Measurements from ENCODE around the gene PAX2.

PAX2 gene

DNA sequence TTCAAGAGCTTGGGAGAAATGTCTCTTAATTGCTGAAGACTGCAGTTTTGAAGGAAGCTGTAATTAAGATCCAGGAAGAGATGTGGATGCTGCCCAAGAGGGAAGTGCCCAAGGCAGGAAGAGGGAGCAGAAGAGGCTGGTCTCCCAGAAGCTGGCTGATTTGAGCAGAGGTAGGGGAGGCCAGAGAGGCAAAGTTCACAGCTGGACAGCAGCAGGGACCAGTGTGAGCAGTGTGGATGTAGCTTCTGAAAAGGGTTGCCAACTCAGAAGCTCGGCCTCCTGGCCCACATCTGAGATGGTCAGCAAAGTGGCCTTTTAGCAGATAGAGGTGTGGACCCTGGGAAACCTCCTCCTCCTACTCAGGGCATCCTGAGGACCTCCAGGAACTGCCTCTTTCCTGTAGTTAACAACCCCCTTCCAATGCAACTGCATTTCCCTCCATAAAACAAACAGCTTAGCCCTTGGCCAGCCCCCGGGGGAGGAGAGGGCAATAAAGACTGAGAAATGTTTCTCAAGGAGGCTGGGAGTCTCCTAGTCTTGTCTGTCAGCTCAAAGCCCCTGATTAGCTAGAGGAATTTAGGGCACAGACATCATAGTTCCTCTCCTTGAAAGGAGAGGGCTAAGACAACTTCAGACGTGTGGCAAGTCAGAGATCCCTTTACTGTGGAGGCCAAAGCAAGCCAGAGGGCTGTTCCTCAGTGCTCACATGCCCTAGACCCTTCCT, 69.5 kb downstream of the PAX2 start:
- TF ChIP-seq, protein P1, sequence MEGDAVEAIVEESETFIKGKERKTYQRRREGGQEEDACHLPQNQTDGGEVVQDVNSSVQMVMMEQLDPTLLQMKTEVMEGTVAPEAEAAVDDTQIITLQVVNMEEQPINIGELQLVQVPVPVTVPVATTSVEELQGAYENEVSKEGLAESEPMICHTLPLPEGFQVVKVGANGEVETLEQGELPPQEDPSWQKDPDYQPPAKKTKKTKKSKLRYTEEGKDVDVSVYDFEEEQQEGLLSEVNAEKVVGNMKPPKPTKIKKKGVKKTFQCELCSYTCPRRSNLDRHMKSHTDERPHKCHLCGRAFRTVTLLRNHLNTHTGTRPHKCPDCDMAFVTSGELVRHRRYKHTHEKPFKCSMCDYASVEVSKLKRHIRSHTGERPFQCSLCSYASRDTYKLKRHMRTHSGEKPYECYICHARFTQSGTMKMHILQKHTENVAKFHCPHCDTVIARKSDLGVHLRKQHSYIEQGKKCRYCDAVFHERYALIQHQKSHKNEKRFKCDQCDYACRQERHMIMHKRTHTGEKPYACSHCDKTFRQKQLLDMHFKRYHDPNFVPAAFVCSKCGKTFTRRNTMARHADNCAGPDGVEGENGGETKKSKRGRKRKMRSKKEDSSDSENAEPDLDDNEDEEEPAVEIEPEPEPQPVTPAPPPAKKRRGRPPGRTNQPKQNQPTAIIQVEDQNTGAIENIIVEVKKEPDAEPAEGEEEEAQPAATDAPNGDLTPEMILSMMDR (IDR thresholded peaks at IDR 0.05; ENCODE audit: insufficient read depth, low read length, poor library complexity, severe bottlenecking): no peak
- no peak for TF ChIP-seq EZH2phosphoT487 (conservative IDR thresholded peaks at IDR 0.05; ENCODE audit: low read length)
- Histone ChIP-seq H3K9me2 (replicated peaks; ENCODE audit: insufficient read depth, low read length) (no peaks in the 10 kb centered on the region), H3K79me2 (ENCODE audit: insufficient read depth, low read length) (no peaks in the 10 kb centered on the region), H3K4me2 (ENCODE audit: low read depth, low read length, poor library complexity, severe bottlenecking) (no peak overlapping the region), H3K4me3 (ENCODE audit: insufficient read depth, low read length, poor library complexity, severe bottlenecking) (no peak overlapping the region), H3K36me3 (ENCODE audit: low read length) (no peaks in the 10 kb centered on the region), H4K20me1 (ENCODE audit: low read depth, low read length) (no peaks in the 10 kb centered on the region), H3K9me3 (ENCODE audit: insufficient read depth, low read length) (no peaks in the 10 kb centered on the region), H3K27ac (ENCODE audit: low read depth, low read length) (no peak overlapping the region), H3K9ac (ENCODE audit: low read length) (no peak overlapping the region), H2AFZ (ENCODE audit: low read depth, low read length, severe bottlenecking) (no peak overlapping the region), H3F3A (ENCODE audit: insufficient read depth) (no peaks in the 10 kb centered on the region), H3K27me3 (ENCODE audit: low read length) (no peaks in the 10 kb centered on the region)

DNA sequence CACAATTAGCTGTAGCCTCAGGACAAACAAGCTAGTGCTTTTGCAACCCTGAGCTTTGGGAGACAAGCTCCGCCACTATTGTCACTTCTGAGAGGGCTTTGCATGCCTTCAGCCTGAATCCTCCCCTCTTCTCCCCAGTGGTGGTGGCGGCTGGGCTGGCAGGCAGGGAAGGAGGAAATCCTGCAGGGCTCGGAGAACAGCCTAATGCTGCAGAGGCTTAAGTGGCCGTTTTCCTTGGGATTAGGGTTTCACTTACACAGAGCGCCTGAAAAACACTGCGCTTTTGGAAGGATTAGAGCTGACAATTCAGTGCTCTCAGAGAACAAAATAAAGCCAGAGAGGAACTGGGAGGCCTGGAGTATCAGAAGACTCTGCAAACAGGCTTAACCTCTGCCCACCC, 71.3 kb downstream of the PAX2 start:
- no peak overlapping the region for H2AFZ ChIP-seq (ENCODE audit: low read depth, low read length, severe bottlenecking)
- H3K9ac ChIP-seq (ENCODE audit: low read length): no peak overlapping the region
- no peaks in the 10 kb centered on the region for H3K9me3 ChIP-seq (ENCODE audit: insufficient read depth, low read length)
- no peak overlapping the region for H3K27ac ChIP-seq (ENCODE audit: low read depth, low read length)
- TF ChIP-seq, protein P1 (IDR thresholded peaks at IDR 0.05; ENCODE audit: insufficient read depth, low read length, poor library complexity, severe bottlenecking): no peak
- no peak for TF ChIP-seq EZH2phosphoT487 (conservative IDR thresholded peaks at IDR 0.05; ENCODE audit: low read length)
- no peaks in the 10 kb centered on the region for H3K27me3 ChIP-seq (ENCODE audit: low read length)
- no peak overlapping the region for H3K4me2 ChIP-seq (ENCODE audit: low read depth, low read length, poor library complexity, severe bottlenecking)
- no peaks in the 10 kb centered on the region for H3K9me2 ChIP-seq (replicated peaks; ENCODE audit: insufficient read depth, low read length)
- no peak overlapping the region for H3K4me3 ChIP-seq (ENCODE audit: insufficient read depth, low read length, poor library complexity, severe bottlenecking)
- no peaks in the 10 kb centered on the region for H3K79me2 ChIP-seq (ENCODE audit: insufficient read depth, low read length)
- H4K20me1 ChIP-seq (ENCODE audit: low read depth, low read length): no peaks in the 10 kb centered on the region
- H3F3A ChIP-seq (ENCODE audit: insufficient read depth): no peaks in the 10 kb centered on the region
- no peaks in the 10 kb centered on the region for H3K36me3 ChIP-seq (ENCODE audit: low read length)

DNA sequence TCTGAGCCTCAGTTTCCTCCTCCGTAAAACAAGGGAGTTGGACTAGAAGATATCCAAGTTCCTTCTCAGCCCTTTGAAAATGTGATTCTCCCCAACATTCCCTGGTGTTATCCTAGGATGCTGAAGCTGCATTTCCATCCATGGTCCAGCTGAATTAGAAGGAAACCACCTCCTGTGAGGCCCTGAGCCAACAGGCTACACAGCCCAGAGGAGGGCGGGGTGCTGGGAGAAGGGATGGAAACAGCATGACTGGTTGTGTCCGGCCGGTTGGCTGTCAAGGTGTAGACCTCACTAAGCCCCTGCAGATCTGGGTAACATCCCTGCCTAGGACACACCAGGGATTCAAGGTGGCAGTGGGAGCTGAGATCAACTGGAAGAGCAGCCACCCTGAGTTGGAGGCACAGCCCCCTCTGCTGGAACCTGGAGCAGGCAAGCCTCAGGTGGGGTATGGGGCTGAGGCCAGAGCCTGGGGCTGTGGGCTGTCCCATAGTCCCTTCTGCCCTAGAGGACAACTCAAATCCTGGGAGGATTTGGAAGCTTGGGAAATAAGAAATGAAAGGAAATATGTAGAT, 72.0 kb downstream of the PAX2 start:
- Histone ChIP-seq H3F3A (ENCODE audit: insufficient read depth) (no peaks in the 10 kb centered on the region), H3K36me3 (ENCODE audit: low read length) (no peaks in the 10 kb centered on the region), H2AFZ (ENCODE audit: low read depth, low read length, severe bottlenecking) (no peak overlapping the region), H3K79me2 (ENCODE audit: insufficient read depth, low read length) (no peaks in the 10 kb centered on the region), H4K20me1 (ENCODE audit: low read depth, low read length) (no peaks in the 10 kb centered on the region), H3K4me3 (ENCODE audit: insufficient read depth, low read length, poor library complexity, severe bottlenecking) (no peak overlapping the region), H3K9me2 (replicated peaks; ENCODE audit: insufficient read depth, low read length) (no peaks in the 10 kb centered on the region), H3K9ac (ENCODE audit: low read length) (no peak overlapping the region), H3K27me3 (ENCODE audit: low read length) (no peaks in the 10 kb centered on the region), H3K9me3 (ENCODE audit: insufficient read depth, low read length) (no peaks in the 10 kb centered on the region), H3K4me2 (ENCODE audit: low read depth, low read length, poor library complexity, severe bottlenecking) (no peak overlapping the region), H3K27ac (ENCODE audit: low read depth, low read length) (no peak overlapping the region)
- TF ChIP-seq EZH2phosphoT487 (conservative IDR thresholded peaks at IDR 0.05; ENCODE audit: low read length): no peak
- TF ChIP-seq, protein P1 (IDR thresholded peaks at IDR 0.05; ENCODE audit: insufficient read depth, low read length, poor library complexity, severe bottlenecking): no peak
